Neuronal stem cell (in vitro differentiated cells): ENCODE results near the gene NAAA.

Experiments
- DNase-seq: peaks from one replicate; pipeline ENCODE4 v3.0.0-alpha.2; 2013; ENCODE audit warnings: low spot score
- H2AFZ ChIP-seq: one replicate; pipeline ENCODE4 v1.6.1; 2013; ENCODE audit warnings: mild to moderate bottlenecking, low read length, inconsistent platforms
- H2AK5ac ChIP-seq: 2 replicates; pipeline ENCODE4 v1.6.1; 2013; ENCODE audit warnings: low read depth, mild to moderate bottlenecking, inconsistent platforms, low read length, moderate library complexity, mixed read lengths
- H2BK120ac ChIP-seq: 2 replicates; pipeline ENCODE4 v1.6.1; 2013; ENCODE audit warnings: low read depth, mild to moderate bottlenecking, inconsistent platforms, low read length, moderate library complexity, mixed read lengths
- H2BK12ac ChIP-seq: one replicate; pipeline ENCODE4 v1.6.1; 2013; ENCODE audit warnings: low read length, inconsistent platforms
- H2BK15ac ChIP-seq: 2 replicates; pipeline ENCODE4 v1.6.1; 2013; ENCODE audit warnings: mild to moderate bottlenecking, low read length, inconsistent platforms, mixed read lengths
- H2BK5ac ChIP-seq: one replicate; pipeline ENCODE4 v1.6.1; 2013; ENCODE audit warnings: inconsistent platforms, mild to moderate bottlenecking, low read length, moderate library complexity
- H3K14ac ChIP-seq: one replicate; pipeline ENCODE4 v1.6.1; 2013; ENCODE audit warnings: low read length, inconsistent platforms
- H3K18ac ChIP-seq: 2 replicates; pipeline ENCODE4 v1.6.1; 2013; ENCODE audit warnings: low read length, inconsistent platforms
- H3K23ac ChIP-seq: 2 replicates; pipeline ENCODE4 v1.6.1; 2013; ENCODE audit warnings: low read depth, mild to moderate bottlenecking, mixed read lengths, low read length, inconsistent platforms; ENCODE audit not compliant: poor library complexity
- H3K27ac ChIP-seq: replicated peaks from 3 replicates; pipeline ENCODE4 v1.5.1; 2013; ENCODE audit warnings: low read length, inconsistent platforms
- H3K27me3 ChIP-seq, 3 experiments: 2 replicates each; pipeline ENCODE4 v1.6.1; 2013; ENCODE audit warnings: low read length in 3 of 3, mild to moderate bottlenecking in 2 of 3, inconsistent platforms in 1 of 3, low read depth in 1 of 3, mixed read lengths in 1 of 3, moderate library complexity in 1 of 3; ENCODE audit not compliant: control insufficient read depth in 3 of 3, insufficient read depth in 3 of 3
- H3K36me3 ChIP-seq, 2 donors: replicated peaks in 1 of 2; 2 replicates each; pipeline ENCODE4 v1.6.1; 2013; ENCODE audit warnings: low read length in 2 of 2; ENCODE audit not compliant: control insufficient read depth in 2 of 2, insufficient read depth in 2 of 2
- H3K4ac ChIP-seq: 2 replicates; pipeline ENCODE4 v1.6.1; 2013; ENCODE audit warnings: inconsistent platforms, mild to moderate bottlenecking, low read length, moderate library complexity
- H3K4me1 ChIP-seq, 2 donors: 1 replicate in 1 of 2; 2 replicates in 1 of 2; pipeline ENCODE4 v1.6.1; 2013; ENCODE audit warnings: low read length in 2 of 2, low read depth in 1 of 2; ENCODE audit not compliant: control insufficient read depth in 2 of 2, insufficient read depth in 1 of 2
- H3K4me2 ChIP-seq: one replicate; pipeline ENCODE4 v1.6.1; 2013; ENCODE audit warnings: mild to moderate bottlenecking, low read length, inconsistent platforms; ENCODE audit not compliant: insufficient read depth, poor library complexity, severe bottlenecking
- H3K4me3 ChIP-seq, 2 donors: 2 replicates each; pipeline ENCODE4 v1.5.1; 2013; ENCODE audit warnings: low read length in 2 of 2, mild to moderate bottlenecking in 2 of 2, inconsistent platforms in 1 of 2, moderate library complexity in 1 of 2
- H3K79me1 ChIP-seq: one replicate; pipeline ENCODE4 v1.6.1; 2013; ENCODE audit warnings: low read depth, mild to moderate bottlenecking, inconsistent platforms, low read length, moderate library complexity
- H3K9ac ChIP-seq: one replicate; pipeline ENCODE4 v1.6.1; 2013; ENCODE audit warnings: mild to moderate bottlenecking, low read depth, low read length, inconsistent platforms; ENCODE audit not compliant: poor library complexity
- H3K9me3 ChIP-seq, 2 donors: replicated peaks in 1 of 2; 2 replicates each; pipeline versions ENCODE3 to v1.6.1; 2013; ENCODE audit warnings: low read length in 2 of 2, mild to moderate bottlenecking in 2 of 2, inconsistent platforms in 1 of 2, low read depth in 1 of 2, mixed read lengths in 1 of 2, moderate library complexity in 1 of 2; ENCODE audit not compliant: control insufficient read depth in 2 of 2, insufficient read depth in 1 of 2
- H4K8ac ChIP-seq: one replicate; pipeline ENCODE4 v1.6.1; 2013; ENCODE audit warnings: low read depth, mild to moderate bottlenecking, inconsistent platforms, low read length, moderate library complexity
- H4K91ac ChIP-seq: one replicate; pipeline ENCODE4 v1.6.1; 2013; ENCODE audit warnings: low read length, low read depth, mild to moderate bottlenecking, inconsistent platforms; ENCODE audit not compliant: poor library complexity
- WGBS, 2 donors: extraction: QIAGEN DNeasy Blood & Tissue Kit; methylation state at CpG; one replicate each; pipeline ENCODE4 v1.1.7; 2013; ENCODE audit warnings: missing lambda C conversion rate in 2 of 2, mixed read lengths in 1 of 2; ENCODE audit not compliant: insufficient read length in 2 of 2, insufficient replicate concordance in 1 of 2; ENCODE audit errors: extremely low coverage in 2 of 2; 5-methylcytosine and 5-hydroxymethylcytosine counted together

The NAAA gene

DNA sequence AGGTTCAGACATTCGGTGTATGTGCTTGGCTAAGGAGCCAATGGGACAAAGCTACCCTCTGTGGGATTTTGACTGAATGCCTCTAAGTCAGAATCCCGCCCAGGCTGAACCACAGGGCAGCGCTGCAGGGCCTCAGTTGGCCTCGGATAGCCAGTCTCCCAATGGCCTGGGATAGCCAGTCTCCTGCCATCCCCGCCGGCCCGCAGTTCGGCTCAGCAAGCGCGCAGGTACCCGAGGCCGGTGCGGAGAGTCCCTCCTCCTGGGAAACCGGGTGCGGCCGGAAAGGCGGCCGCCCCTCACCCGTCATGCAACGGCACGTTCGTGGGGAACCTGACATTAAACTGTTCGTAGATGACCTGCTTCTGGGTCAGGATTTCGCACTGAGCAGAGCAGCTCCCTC, 54.7 kb downstream of the NAAA start:
- Histone ChIP-seq H3K14ac (no peak overlapping the region), H3K23ac (no peak overlapping the region), H2BK120ac (no peak overlapping the region), H3K4ac (no peak overlapping the region), H3K27me3 (peaks cover 0 to 23% (median 0%) of the 10 kb centered on the region in 3 experiments), H2BK15ac (no peak overlapping the region), H3K9ac (peak overlapping the region; percentile 4), H3K79me1 (no peaks in the 10 kb centered on the region), H3K27ac (no peak overlapping the region), H2BK12ac (no peak overlapping the region), H4K8ac (no peak overlapping the region), H2AFZ (no peak overlapping the region), H3K4me1 (no peaks in the 10 kb centered on the region), H3K18ac (no peak overlapping the region), H3K4me2 (no peak overlapping the region), H4K91ac (no peak overlapping the region), H2BK5ac (no peak overlapping the region), H3K36me3 (no peaks in the 10 kb centered on the region), H3K9me3 (no peaks in the 10 kb centered on the region), H2AK5ac (no peak overlapping the region), H3K4me3 (no peak overlapping the region)
- DNase-seq, result no peak
- WGBS, 2 donors, result no CpG with 5 or more reads among the region's 24 CpGs

DNA sequence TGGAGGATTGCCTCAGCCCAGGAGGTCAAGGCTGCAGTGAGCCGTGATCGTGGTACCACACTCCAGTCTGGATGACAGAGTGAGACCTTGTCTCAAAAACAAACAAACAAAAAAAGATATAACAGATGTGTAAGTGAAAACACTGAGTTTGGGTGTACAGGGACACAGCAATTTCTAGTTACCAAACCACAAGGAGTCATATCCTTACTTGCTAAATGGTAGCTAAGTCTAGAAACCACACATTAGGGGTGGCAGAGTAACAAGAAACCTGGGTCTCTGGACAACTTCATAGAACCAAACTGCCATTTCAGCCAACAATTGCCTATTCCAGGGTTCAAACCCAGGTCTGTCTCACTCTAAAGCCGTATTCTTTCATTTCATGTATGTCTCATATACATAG, 59.3 kb downstream of the NAAA start:
- no peak overlapping the region for H3K23ac ChIP-seq
- H4K91ac ChIP-seq, result no peak overlapping the region
- H3K4ac ChIP-seq, result no peak overlapping the region
- peaks cover 0 to 30% (median 0%) of the 10 kb centered on the region in 3 experiments for H3K27me3 ChIP-seq
- H2BK120ac ChIP-seq, result no peak overlapping the region
- no peak overlapping the region for H3K27ac ChIP-seq
- no peak overlapping the region for H2BK5ac ChIP-seq
- H3K14ac ChIP-seq, result no peak overlapping the region
- no CpG with 5 or more reads among the region's 3 CpGs for WGBS, 2 donors
- H3K18ac ChIP-seq, result no peak overlapping the region
- H3K36me3 ChIP-seq, result no peaks in the 10 kb centered on the region
- H4K8ac ChIP-seq, result no peak overlapping the region
- no peak overlapping the region for H3K4me2 ChIP-seq
- no peaks in the 10 kb centered on the region for H3K79me1 ChIP-seq
- H2BK15ac ChIP-seq, result no peak overlapping the region
- no peak for DNase-seq
- no peak overlapping the region for H3K4me3 ChIP-seq
- H3K9ac ChIP-seq, result no peak overlapping the region
- no peaks in the 10 kb centered on the region for H3K9me3 ChIP-seq
- no peak overlapping the region for H2AK5ac ChIP-seq
- H2AFZ ChIP-seq, result no peak overlapping the region
- H3K4me1 ChIP-seq, result peaks cover 7 to 14% of the 10 kb centered on the region in 2 donors
- no peak overlapping the region for H2BK12ac ChIP-seq

DNA sequence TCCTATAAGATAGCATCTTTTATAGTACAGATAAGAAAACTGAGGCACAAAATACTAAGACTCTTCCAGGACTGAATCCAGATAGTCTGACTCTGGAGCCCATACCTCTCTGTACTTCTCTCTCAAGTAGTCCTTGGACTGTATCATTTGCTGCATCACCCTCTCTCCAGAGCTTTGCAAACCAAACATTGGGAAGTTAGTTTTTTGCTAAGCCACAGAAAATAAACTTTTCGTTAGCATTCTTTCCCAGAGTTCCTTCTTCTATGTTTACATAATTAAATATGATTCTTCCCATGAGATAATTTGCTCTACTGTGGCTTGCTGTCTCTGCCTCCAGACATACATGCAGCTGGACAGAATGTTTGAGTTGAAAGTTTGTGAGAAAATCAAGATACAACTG, 60.5 kb downstream of the NAAA start:
- Histone ChIP-seq H3K4me2 (no peak overlapping the region), H3K4me3 (no peak overlapping the region), H2BK120ac (no peak overlapping the region), H3K14ac (no peak overlapping the region), H2BK15ac (no peak overlapping the region), H3K4ac (no peak overlapping the region), H3K4me1 (peaks cover 7 to 14% of the 10 kb centered on the region in 2 donors), H3K27me3 (peaks cover 0 to 40% (median 0%) of the 10 kb centered on the region in 3 experiments), H4K91ac (no peak overlapping the region), H2AFZ (no peak overlapping the region), H2BK12ac (no peak overlapping the region), H3K36me3 (no peaks in the 10 kb centered on the region), H3K23ac (no peak overlapping the region), H3K79me1 (no peaks in the 10 kb centered on the region), H3K27ac (no peak overlapping the region), H4K8ac (no peak overlapping the region), H2BK5ac (no peak overlapping the region), H3K18ac (no peak overlapping the region), H2AK5ac (no peak overlapping the region), H3K9me3 (no peaks in the 10 kb centered on the region), H3K9ac (no peak overlapping the region)
- no CpG with 5 or more reads among the region's 1 CpG for WGBS, 2 donors
- DNase-seq, result no peak

DNA sequence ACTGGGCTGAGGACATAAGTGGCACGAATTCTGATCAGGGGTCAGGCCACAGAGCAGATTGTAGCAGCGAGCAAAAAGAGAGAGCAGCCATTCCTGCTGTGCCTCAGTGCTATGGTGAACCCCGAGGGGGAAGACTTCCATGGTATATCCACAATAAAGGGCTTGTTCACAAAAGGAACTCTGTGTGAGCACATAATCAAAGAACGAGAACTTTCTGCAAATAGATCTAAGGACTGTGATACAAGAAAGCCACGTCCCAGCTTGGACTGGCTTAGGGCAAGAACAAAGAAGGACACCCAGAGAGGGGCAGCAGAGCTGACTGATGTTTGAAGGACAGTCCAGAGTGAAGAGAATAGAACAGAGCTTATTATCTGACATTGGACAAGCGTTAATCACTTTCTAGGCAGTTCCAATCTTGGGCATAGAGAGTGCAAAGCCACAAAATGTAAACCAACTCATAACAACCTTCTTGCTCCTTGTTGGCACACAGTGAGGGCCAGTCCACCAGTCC, 62.5 kb downstream of the NAAA start:
- no peak overlapping the region for H3K18ac ChIP-seq
- H2BK5ac ChIP-seq, result no peak overlapping the region
- no peak overlapping the region for H2AFZ ChIP-seq
- peaks cover 0 to 49% (median 0%) of the 10 kb centered on the region in 3 experiments for H3K27me3 ChIP-seq
- H3K4me2 ChIP-seq, result no peak overlapping the region
- no peak overlapping the region for H3K9ac ChIP-seq
- H4K8ac ChIP-seq, result no peak overlapping the region
- H2BK120ac ChIP-seq, result no peak overlapping the region
- DNase-seq, result no peak
- peaks cover 7 to 14% of the 10 kb centered on the region in 2 donors for H3K4me1 ChIP-seq
- H3K36me3 ChIP-seq, result no peaks in the 10 kb centered on the region
- H3K23ac ChIP-seq, result no peak overlapping the region
- H3K79me1 ChIP-seq, result no peaks in the 10 kb centered on the region
- WGBS, 2 donors, result no CpG with 5 or more reads among the region's 6 CpGs
- no peak overlapping the region for H3K14ac ChIP-seq
- H3K27ac ChIP-seq, result no peak overlapping the region
- H3K4me3 ChIP-seq, result no peak overlapping the region
- H3K9me3 ChIP-seq, result no peaks in the 10 kb centered on the region
- no peak overlapping the region for H4K91ac ChIP-seq
- H2AK5ac ChIP-seq, result no peak overlapping the region
- no peak overlapping the region for H2BK15ac ChIP-seq
- H2BK12ac ChIP-seq, result no peak overlapping the region
- no peak overlapping the region for H3K4ac ChIP-seq
